Fibroblast of the conjunctiva (primary cell): ENCODE data around the gene TOMM7.
"Not testable (repeated sequence)": the region's sequence is repeated elsewhere in the genome, so short reads cannot be mapped to it uniquely, and the experiment has no call there.

Experiments used
- DNase-seq: peaks from one replicate; pipeline ENCODE4 v3.0.0-alpha.2; 2010; ENCODE audit warnings: low read depth

TOMM7 gene

DNA sequence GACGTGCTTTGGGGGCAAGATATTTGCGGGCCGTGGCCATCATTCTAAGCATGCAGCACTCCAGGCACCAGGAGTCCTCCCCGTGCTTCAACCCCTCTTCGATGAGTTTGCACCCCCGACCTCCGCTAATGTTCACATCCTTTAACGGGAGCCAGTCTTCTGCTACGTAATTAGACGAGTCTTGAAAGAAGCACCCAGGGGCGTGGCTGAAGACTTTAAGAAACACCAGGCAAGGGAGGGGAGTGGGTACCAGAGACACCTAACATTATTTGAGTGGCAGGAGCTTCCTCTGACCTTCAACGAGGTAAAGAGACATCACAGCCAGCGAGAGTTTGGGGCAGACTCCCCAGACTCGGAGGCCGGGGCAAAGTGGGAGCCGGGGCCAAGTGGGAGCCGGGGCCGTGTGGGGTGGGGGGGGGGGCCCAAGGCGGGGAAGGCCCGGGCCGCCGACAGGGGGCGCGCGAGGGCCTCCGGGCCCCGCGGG, 31.1 kb upstream of the TOMM7 start:
- DNase-seq, result no peak

DNA sequence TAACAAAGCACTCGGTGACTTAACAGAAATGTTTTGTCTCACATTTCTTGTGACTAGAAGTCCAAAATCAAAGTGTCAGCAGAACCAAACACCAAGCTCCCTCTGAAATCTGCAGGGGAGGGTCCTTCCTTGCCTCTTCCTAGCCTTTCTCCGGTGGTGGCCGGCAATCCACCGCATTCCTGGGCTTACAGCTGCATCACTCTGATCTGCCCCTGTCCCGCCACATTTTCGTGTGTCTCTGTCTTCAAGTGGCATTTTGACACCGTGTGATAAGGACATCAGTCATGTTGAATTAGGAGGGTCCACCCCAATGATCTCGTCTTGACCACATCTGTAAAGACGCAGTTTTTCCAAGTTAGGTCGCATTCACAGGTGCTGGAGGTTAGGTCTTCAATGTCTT, 30.5 kb upstream of the TOMM7 start:
- DNase-seq, result no peak

- no peak for DNase-seq
These were observed 28.5 kb upstream of the TOMM7 start for GRCh38 chr7:22851145-22851544.

GRCh38 chr7:22850394-22850793, 27.7 kb upstream of the TOMM7 start:
- not testable (repeated sequence) for DNase-seq

DNA sequence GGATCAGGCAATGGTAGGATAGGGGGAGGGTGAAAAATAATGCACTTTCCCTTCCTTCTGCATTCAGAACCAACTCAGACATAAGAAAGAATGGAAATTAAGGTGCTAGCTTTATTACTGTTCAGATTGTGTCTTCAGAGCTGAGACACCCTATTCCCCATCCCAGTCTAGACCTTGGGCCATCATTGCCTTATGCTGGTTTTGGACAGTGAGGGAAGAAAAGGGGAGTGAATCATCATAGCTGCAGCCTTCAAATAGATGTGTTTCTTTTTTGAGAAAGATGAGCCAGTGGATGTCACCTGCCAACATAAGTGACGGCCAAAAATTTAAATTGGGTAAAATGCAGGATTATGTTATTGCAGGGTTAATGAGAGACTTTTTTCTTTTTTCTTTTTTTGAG, 27.0 kb upstream of the TOMM7 start:
- DNase-seq, result no peak

GRCh38 chr7:22849172-22849571, 26.5 kb upstream of the TOMM7 start:
- peak; percentile 47 for DNase-seq

- no peak for DNase-seq
These were observed 24.3 kb upstream of the TOMM7 start for GRCh38 chr7:22846961-22847360.

- no peak for DNase-seq
These were observed 22.7 kb upstream of the TOMM7 start for GRCh38 chr7:22845221-22845834.

DNA sequence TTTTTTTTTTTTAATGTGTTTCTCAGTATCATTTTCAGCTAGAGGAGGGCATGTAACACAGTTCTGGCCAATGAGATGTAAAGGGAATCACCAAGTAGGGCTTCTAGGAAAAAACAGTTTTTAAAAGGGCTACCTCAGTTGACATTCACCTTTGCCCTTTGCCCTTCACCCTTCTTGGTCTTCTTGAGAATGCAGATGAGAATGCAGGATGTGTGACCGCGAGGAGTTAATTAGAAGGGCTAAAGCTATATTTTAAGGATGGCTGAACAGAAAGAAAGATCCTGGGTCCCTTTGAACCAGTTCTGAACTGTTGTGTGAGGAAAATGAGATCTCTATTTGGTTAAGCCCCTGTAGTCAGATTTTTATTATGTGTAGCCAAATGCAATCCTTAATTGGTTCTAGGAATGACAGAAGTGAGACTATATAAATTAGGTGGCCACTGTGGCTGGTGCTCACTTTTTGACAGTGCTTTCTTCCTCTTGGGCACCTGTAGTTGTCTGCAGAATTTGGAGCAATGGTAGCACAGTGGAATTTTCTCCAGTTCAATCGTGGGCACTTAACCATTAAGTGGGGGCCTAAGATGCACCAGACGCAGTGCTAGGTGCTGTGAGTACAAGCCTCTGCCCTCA, 21.1 kb upstream of the TOMM7 start:
- DNase-seq, result no peak

DNA sequence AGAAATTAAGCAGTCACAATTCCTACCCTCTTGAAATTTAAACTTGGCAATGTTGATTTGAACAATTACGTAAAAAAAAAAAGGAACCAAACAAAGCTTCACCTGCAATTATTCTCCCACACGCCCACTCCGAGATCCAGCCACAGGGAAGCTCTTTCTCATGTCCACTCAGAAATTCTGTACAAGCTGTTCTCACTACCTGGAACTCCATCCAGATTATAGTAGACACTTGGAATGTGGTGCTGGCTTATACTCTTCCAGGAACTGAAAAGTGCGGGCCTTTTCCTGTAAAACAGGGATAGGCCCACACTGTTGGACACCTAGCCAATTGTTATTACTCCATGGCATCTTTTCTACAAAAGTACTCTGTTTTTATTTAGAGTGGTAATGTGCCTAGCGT, 20.3 kb upstream of the TOMM7 start:
- DNase-seq, result no peak

DNA sequence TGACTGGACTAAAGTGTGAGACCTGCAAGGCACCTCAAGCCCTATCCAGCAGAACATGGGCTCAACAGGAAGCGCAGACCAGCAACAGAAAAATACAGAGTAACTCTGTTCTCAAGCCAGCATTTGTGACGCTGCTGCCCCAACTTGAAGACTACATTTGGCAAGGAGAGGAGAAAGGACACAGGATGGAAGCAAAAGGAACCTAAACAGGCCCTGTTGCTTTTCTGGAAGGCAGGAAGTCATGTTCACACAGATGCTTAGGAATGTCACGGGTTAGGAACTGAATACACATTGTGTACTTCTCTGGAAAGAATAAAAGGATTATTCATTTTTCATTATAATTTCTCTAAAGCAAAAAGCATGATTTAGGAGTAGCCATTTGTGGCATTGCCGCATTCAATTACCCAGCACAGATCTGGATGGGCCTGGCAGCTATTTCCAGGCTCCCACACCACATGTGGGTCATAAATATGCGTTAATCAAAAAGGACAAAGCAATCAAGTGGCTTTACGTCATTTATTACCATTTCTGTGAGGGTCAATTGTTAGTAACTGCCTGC, 19.8 kb upstream of the TOMM7 start:
- DNase-seq, result no peak

DNA sequence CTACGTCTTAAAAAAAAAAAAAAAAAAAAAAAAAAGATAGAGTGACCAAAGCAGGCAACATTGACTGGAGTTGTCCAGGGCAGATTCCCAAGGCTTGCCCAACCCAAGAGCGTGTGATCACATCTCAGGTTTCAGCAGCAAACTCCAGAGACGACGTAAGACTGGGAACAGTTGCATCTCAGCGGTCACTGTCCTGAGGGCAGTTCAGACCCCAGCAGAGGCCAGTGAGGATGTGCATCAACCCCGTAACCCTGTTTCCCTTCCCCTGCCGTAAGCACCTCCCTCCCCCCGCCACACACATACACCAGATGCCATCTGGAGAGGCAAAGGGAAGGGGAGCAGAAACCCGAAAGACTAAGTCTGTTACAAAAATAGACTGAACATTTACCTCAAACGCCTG, 19.3 kb upstream of the TOMM7 start:
- DNase-seq, result peak; percentile 43

- DNase-seq, result no peak
These were observed 14.7 kb upstream of the TOMM7 start for GRCh38 chr7:22837308-22837707.

- DNase-seq, result not testable (repeated sequence)
These were observed 13.9 kb upstream of the TOMM7 start for GRCh38 chr7:22836506-22836905.

- DNase-seq, result no peak
These were observed 11.3 kb upstream of the TOMM7 start for GRCh38 chr7:22833957-22834356.

DNA sequence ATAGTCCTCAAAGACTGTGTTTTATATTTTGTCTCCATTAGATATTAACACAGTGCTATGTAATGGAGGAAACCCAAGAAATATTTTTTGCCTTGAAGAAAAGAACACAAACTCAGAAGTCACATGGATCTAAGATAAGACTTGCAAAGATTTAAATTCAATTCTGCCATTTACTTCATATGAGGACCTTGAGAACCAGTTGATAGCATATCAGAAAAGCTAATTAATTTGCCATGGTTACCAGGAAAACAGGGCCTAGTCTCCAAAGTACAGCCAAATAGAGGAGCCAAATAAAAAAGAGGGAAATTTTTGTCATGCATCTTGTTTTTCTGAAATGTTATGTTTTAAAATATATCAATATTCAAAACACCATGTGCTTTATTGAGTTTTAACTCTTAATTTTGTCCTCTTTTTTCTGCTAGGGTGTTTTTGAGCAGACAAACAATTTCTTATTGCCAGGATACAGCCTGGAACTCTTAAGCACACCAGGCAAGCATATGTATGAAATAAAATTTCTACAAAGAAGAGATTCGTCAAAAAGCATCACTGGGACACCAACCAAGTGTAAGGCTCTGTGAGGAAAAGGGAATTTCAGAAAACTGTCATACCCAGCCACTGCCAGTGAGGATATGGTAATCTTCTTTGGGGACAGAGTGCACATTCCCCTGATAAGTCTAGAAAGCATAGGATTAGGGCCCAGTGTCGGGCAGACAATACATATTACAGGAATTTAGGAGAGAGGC, 10.6 kb upstream of the TOMM7 start:
- no peak for DNase-seq

- no peak for DNase-seq
These were observed 9.8 kb upstream of the TOMM7 start for GRCh38 chr7:22832401-22832800.

GRCh38 chr7:22831602-22832305, 9.1 kb upstream of the TOMM7 start:
- no peak for DNase-seq

DNA sequence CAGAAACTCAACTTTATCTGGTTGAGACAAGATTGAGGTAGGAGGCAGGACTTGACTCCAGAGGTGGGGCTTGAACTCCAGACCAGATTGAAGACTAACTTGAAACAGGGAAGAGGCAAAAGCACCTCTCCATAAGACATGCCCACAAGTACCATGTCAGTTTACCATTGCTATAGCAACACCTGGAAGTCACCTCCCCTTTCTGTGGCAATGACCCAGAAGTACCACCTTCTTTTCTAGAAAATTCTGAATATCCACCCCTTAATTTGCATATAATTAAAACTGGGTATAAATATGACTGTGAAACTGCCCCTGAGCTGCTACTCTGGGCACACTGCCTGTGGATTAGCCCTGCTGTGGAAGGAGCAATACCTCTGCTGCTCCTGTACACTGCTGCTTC, 4.9 kb upstream of the TOMM7 start:
- no peak for DNase-seq

DNA sequence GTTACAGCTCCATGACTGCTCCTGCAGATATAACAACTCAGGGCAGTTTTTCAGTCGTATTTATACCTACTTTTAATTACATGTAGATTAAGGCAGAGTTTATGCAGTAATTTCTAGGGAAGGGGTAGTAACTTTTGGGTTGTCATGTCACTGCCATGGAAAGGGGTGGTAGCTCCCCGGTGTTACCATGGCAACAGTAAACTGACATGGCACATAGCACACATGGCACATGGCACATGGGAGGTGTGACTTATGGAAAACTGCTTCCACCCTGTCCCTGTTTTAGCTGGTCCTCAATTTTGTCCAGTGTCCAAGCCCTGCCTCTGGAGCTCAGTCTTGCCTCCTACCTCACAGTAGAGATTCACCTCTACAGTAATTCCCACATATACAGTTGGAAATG, 3.9 kb upstream of the TOMM7 start:
- no peak for DNase-seq

- DNase-seq, result no peak
These were observed 2.1 kb upstream of the TOMM7 start for GRCh38 chr7:22824760-22825159.

GRCh38 chr7:22823142-22823497, 471 bp upstream of the TOMM7 start:
- DNase-seq, result no peak
